NCI-H345 treated with DMSO at 0.1 percent for 48 hours (cell line): ENCODE results near the gene TES.

Source experiments
- DNase-seq: peaks from one replicate; lab custom pipeline; 2025; ENCODE audit not compliant: unreplicated experiment; lab: John Stamatoyannopoulos, UW

The TES gene

DNA sequence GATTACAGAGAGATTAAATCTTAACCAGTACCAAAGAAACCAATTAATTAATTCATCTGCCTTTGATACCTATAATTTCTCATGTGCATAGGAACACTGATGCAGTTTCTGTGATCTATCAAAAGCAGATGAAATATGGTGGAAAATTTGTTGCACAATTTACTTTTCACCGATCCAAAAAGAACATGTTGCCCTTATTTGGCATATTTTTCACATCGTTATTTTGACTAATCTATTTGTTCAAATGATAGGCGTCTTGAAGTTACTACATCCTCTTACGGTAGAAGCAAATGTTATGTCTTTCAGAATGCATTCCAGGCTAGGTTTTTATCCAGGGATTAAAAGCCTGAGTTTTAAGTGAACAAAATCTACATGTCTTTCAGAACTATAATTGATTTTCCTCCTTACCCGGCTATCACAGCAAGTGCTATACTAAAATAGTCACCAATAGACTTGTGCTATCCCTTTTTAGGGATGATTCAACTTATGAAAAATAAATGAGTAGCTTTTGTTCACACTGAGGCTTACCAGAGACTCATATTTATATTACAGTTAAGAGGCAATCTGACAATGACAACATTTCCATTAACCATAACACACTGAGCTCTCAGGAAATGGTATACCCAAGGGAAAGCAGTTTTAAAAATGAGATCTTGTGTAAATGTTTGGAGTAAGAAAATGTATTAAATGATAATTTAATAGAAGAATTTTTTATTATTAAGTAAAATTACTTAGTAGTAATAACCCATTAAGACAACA, 16.8 kb upstream of the TES start:
- no peak for DNase-seq

DNA sequence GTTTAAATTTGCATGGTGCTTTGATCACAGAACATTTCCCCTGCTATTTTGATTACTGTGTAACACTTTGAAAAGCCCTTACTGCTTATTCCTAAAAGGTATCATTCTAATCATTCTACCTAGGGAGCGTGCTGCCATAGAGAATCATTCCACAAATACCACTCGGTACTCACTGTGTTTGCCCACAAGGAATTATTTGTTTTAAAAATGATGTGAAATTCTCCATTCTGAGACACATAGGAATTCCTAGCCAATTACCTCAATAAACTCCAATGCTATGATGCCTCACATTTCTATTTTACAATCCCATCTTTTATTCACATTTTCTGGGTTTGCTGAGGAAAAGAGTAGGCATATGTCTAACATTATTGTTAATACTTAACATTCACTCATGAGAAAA, 16.2 kb upstream of the TES start:
- no peak for DNase-seq

DNA sequence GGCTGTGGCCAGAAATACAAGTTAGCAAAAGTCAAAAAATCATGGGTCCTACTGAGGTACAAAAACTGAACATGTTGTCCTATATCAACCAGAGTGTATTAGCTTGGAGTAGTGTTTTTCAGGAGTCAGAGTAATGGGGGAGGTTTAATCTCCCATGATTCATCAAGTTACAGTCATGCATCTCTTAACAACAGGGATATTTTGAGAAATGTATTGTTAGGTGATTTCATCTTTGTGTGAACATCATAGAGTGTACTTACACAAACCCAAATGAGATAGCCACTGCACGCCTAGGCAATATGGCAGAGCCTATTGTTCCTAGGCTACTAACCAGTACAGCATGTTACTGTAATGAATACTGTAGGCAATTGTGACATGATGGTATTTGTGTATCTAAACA, 14.9 kb upstream of the TES start:
- no peak for DNase-seq

DNA sequence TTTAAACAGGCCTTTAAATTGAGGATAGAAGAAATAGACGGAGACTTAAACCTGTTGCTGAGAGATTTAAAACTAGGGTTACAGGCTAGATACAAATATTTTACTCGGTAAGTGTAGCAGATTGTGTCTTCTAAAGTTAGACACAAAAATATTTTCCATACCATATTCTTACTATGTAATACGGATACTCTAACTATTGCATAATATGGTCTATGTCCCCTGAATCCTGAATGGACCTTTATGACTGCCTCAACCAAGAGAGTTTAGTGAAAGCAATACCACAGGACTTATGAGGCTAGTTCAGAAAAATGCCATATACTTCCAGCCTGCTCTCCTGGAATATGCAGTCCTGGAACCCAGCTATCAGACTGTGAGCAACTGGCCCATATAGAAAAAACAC, 13.4 kb upstream of the TES start:
- DNase-seq, result no peak

DNA sequence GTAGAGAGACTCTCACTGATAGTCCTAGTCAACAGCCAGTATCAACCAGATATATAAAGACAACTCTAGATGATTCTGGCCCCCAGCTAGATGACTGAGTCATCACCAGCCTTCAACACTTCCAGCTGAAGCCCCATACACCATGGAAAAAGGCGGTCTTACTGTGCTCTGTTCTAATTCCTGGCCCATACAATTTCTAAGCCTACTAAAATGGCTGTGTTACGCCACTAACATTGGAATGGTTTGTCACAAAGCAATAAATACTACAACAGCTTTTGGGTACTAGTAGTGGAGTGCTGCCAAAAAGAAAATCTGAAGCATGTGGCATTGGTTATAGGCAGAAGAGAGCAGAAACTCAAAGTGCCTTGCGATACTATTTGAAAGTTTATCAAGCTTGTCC, 13.0 kb upstream of the TES start:
- DNase-seq, result no peak

DNA sequence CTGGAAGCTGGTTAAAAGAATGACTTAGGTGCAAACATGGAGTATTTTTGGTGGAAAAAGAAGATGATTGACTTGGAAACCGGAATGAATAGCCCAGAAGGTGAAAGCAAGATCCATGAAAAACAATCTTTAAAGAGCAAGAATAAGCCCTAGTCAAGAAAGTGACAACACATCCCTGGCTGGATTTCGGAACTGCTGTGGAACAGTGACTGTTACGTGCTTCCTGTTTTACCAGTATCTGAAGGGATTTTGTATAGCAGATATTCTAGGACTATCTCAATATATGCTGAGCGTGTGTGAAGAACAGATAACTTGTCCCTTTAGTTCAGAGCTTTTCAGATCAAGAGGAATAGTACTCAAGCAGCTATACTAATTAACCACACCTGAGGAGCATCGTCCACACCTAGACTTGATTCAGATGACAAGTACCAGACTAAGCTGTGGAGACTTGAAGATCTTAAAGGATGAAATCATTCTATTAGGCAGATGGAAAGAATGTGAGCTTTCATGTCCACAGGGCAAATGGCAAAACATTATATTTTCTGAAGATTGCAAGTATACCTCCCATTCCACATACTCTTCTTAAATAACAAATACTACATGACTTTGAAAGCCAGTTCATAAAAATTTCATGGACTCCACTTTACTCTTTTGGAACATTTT, 11.5 kb upstream of the TES start:
- DNase-seq, result no peak

DNA sequence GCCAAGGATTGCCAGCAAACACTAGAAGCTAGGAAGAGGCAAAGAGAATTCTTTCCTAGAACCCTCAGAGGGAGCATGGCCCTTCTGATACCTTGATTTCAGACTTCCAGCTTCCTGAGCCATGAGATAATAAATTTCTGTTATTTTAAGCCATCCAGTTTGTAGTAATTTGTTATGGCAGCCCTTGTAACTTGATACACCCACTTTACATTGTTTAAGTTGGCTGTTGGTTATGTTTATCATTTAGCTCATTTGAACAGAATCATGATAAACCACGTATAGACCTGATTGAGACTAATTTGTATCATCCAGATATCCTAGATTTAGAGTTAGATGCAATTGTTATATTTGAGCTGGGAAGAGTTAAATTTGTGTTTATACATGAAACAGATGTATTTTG, 9.4 kb upstream of the TES start:
- DNase-seq, result no peak

DNA sequence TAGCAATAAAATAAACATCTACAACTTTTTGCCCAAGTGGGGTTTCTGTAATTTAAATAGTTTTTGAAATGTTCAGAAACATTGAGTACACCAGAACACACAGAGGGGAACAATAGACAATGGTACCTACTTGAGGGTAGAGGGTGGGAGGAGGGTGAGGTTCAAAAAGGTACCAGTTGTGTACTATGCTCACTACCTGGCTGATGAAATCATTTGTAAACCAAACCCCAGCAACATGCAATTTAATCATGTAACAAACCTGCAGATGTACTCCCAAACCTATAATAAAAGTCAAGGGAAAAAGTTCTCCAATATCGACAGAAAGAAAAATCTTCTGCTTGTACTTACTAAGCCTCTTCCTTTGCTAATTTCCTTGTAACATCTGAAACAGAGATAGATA, 4.2 kb upstream of the TES start:
- no peak for DNase-seq

DNA sequence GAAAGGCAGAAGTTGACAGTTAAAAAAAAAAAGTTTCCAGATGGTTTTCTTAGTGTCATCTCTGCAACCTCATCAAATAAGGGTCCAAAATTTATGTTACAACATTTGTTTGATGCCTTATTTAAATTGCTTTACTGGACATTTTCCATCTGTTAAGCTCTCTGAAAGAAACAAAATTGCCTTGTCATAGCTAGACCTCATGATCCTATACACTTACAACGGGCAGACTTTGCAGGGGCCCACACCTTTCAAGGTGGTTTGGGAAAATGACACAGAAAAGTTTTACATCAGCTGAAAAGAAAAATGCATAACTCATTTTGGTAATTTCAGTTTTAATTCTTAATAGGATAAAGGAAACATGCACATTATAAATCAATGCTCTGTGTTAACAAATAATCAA, 1.4 kb upstream of the TES start:
- DNase-seq, result no peak

DNA sequence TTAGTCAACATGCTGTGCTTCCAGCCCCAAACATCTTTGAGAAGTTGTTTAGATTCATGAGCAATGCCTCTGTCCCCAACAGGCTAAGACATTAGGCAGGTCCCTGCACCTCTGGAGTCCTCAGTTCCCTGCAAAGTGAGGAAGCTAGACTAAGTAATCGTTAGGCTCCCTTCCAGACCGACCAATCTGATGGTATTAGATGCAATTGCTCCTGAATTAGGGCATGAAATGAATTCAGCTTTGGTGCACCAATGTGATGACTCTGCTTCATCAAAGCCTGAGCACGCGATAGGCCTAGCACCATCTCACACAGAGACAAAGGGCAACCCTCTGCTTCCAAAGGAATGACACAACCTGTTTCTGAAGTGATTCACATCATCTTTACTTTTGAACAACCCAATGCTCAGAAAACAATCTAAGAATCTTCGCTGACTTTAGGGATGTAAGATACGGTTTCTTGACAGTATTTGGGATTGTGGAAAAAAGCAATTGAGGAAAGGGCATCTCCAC, 723 bp upstream of the TES start:
- DNase-seq, result no peak

DNA sequence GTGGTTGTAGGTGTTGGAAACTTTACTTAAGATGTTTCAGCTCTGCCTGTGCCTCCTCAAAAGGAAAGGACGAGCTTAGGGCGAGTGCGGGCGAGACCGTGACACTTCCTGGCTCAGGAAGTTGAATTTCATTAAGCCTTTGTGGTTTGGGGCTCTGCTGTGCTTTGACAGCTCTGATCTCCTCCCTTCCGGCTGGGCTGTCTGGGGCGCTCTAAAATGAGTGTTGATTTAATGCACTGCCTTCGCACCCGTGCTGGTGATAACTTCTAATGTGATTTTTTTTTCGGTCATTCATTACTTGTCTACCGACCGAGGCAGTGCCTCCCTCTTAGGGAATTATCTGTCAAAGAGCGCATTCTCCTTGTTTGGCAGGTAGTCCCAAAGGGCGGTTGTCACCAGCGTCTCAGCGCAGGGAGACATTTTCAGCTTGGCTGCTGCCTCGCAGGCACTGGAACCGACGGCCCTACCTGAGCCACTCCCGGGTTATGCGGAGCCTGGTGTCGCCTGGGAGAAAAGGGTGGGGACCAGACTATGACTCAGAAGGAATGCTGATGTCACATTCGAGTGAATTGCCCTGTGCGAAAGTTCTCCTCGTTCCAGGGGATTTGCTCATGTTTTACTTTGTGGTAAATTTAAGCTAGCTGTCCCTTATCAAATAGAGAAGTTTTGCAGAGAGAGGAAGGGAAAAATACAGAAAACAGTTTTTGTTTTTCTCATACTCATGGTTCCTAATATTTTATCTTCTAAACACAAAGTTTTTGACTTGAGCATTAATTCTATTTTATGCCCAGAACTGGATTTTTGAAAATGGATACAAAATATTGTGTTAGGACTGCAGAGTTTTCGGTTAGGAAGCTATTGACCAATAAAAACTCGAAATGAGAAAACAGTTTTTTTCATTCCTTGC, 920 bp downstream of the TES start:
- DNase-seq, result peak; percentile 45

DNA sequence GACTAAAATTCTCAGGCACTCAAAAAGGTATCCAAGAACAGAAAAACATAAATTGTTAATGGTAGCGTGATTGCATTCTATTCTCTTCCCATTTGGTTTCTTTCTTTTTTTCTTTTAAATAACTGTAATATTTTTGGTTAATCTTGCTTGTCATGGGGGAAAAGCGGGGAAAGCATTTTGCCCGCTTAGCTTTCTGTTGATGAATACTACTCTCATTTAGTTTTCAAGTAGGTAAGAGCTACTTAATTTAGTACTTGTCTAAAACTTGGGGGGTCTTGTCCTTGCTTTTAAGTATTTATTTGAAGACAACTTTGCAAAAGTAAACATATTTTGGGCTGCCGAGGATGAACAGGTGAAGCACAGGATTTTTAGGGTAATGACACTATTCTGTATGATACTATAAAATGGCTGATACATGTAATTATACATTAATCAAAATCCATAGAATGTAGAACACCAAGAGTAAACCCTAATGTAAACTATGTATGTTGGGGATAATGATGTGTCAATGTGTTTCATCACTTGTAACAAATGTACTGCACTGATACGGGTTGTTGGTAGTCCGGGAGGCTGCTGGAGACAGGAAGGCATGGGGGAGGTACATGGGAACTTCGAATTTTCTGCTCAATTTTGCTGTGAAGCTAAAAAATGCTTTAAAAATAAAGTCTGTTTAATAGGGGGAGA, 1.7 kb downstream of the TES start:
- DNase-seq, result no peak

DNA sequence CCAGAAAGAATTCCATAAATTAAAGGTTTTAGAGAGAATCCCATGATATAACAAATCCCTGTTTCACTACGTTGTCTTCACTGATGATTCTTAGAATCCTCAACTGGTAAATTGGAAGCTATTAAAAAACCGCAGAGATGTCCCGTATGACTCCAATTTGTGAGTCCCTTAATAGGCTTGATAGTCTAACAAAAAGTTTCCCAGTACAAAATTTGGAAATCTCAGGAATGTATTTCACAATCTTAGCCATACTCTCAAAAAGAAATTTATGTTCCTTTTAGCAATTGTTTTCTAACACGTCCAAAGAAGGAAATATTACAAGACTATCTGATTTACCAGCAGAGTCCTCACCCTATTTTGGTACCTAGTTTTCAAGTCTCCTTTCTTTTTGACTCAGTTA, 2.5 kb downstream of the TES start:
- DNase-seq, result no peak

DNA sequence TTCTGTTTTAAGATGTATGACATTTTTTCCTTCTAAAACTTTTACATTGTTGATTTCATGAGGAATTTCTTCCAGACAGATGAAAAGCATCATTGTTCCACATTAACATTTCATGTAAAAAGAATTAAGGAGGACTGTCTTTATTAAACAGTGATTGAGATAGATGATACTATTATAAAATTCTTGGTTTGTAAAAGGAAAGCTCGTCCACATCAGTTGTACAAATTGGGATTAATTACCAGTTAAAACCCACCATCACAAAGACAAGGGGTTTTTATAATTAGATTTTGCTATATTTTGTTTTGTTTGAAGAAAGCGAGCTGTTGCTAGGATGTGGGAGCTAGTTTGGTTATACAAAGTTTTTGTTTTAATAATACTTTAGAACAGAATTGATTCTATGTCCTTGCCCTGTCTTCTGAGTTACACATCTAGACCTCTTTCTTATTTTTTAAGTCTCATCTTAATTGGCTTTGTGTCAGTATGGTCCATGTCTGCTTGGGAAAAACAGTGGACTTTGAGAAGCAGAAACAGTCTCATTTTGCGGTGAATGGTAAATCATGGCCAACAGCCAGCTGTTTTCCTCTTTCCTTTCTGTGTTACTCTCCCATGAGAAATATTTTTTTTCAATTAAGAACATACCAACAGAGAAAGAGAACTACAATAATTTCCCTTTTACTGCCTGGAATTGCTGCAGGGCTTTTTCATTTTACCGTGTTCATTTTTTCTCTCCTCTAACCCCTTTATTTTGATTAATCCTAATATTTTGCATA, 3.2 kb downstream of the TES start:
- DNase-seq, result no peak

DNA sequence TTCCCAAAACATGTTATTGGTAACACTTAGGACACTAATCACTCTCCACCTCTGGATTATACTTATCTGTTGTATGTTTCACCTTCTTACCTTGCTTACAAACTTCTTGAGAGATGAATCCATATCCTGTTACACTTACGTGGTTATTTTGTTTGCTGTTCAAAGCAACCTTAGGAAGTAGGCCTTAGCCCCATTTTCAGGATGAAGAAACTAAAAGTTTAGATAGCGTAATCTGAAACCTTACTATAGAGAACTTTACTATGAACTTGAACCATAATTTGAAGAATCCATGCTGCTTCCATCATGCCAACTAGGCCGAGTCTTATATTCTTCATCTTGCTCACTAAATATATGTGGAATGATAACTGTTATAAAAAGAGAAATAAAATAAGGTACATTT, 4.6 kb downstream of the TES start:
- no peak for DNase-seq

DNA sequence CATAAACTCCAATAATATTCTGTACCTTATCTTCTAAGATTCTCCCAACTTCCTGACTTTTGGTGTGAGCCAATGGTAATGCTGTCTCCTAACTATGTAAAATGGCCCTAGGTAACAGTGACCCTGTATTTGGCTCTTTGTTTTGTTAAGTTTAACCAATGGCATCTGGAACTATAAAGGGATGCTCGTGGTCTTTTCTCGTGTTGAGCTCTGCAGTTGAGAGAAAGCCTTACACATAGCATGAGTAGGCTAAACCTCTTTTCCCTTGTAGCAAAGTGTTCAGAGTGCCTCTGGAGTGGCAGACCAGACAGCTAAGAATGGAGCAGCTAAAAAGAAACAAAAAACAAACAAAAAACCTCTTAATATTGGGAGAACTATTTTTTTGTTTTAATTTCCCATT, 5.2 kb downstream of the TES start:
- no peak for DNase-seq

DNA sequence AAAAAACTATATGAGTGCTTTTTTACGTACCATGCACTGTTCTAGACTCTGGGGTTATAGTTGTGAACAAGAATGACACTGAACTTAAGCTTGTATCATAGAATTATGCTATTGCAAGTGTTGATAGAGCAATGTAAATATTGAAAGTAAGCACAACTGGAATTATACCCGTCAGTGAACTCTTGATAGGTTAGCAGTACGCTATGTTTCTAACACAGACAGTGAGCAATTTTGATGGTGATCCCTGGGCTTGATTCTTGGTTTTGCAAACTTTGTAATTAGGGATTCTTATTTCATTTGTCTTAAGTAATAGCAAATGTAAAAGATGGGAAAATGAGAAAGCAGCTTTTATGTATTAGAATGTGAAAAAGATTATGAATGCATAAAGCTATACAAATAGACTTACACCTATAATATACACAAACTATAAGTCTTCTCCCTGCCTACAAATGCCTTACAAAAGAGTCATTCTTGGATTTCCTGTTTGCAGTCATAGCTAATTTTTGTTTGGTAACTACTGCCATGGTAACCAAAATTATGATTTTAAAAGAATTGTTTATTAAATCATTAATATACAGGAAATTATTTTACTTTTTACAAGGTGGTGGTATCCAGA, 6.7 kb downstream of the TES start:
- DNase-seq, result no peak

DNA sequence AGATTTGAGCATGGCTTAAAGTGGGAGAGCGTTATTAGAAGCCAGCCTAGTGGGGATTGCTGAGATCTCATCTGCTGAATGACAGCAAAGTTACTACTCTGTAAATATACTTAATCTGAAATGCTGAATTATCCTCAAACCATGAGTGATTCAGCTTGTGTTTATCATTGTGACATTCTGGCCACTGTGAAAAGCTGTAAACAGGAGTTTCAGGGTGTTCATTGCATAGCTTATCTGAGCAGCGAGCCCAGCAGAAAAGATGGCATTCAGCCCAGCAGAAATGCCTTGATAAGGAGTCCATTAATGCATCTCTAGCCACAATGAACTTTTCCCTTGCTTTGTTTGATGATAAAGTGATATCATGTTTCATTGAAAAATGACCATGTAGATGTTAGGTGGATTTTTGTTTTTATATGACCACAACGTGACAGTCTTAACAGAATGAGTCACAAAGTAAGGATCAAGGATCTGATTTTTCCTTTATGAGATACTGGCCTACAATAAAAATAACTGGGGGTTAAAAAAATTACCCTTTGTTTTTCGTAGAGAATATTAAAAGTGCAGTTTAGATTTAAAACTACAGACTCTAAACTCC, 7.8 kb downstream of the TES start:
- DNase-seq, result no peak

DNA sequence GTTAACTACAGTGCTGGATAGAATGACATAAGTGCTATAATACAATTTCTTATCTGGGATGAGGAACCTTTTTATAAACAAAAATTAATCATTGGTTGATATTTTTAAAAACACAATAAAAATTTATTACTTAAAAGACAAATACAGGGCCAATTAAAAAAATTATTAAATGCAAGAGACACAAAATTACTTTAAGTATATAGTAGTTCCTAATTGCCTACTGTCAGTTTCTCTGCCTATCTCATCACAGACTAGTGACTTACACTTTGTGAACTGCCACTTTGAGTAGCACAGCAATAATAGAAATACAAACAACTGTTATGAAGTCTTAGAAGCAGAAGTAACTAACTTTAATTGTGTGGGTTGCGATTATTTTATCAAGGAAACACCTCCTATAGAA, 8.4 kb downstream of the TES start:
- no peak for DNase-seq

DNA sequence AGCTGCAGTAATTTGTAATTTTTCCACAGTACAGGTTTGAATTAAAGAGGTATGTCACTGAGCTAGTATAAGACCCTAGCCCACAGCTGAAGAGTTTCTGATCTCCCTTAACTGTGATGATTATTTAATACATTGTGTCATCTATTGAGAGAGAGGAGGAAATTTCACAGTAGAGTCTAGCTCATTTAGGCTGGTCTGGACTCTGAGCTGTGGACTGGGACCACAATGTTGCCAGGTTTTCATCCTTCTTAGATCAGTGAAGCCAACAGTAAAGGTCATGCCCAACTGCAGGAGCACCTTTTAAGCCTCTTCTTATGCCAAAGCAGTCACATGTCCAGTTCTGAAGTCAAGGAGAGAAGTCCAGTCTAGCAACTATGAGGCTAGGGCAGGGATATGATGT, 8.9 kb downstream of the TES start:
- no peak for DNase-seq
